ENCODE measurements around the gene ASRGL1.

- no peak for TF ChIP-seq CTCF (IDR thresholded peaks at IDR 0.05; ENCODE audit: low read length)
- TF ChIP-seq EZH2 (optimal IDR thresholded peaks at IDR 0.05; ENCODE audit: low read depth, low read length): no peak
- no peak for TF ChIP-seq EZH2phosphoT487 (IDR thresholded peaks at IDR 0.05; ENCODE audit: low read length)
Observed at GRCh38 chr11:62398011-62398994, 61.1 kb downstream of the ASRGL1 start.

Measured in MM.1S (cell line).